GM12872 (cell line): Measurements from ENCODE around the gene GAS7.

Experiments used
- CTCF ChIP-seq: IDR thresholded peaks from 3 replicates; pipeline ENCODE4 v1.5.1; 2011; ENCODE audit warnings: low read depth, mild to moderate bottlenecking, low read length, moderate library complexity; ENCODE audit not compliant: insufficient read depth

Gene GAS7

GRCh38 chr17:10048629-10049350 lies 149.6 kb downstream of the GAS7 start:
- TF ChIP-seq CTCF = no peak

GRCh38 chr17:10046786-10047785 lies 151.3 kb downstream of the GAS7 start:
- TF ChIP-seq CTCF = peak; percentile 19; the same call in 1 of the 3 replicates

GRCh38 chr17:10045871-10046658 lies 152.3 kb downstream of the GAS7 start:
- no peak for TF ChIP-seq CTCF

GRCh38 chr17:10042589-10043244 lies 155.7 kb downstream of the GAS7 start:
- no peak for TF ChIP-seq CTCF

- no peak for TF ChIP-seq CTCF
Observed at GRCh38 chr17:10041916-10042588, 156.4 kb downstream of the GAS7 start.

- no peak for TF ChIP-seq CTCF
Observed at GRCh38 chr17:10041287-10041612, 157.2 kb downstream of the GAS7 start.
